Calu3 (cell line): ENCODE results near the gene GTF3C6. TPM values are rescaled to one million over a fixed set of nuclear protein-coding genes. Genes with fewer than 3 reads are reported as not detected.

ENCODE experiments used
- BruUV-seq: library from RNA; stranded (reverse); fragments of 400-500 nt; replicated peaks from 2 replicates; lab custom pipeline; 2021; lab: Mats Ljungman, UMichigan
- CTCF ChIA-PET: fragments of 300-600 bp; sonication (Branson Sonifier 250); formaldehyde crosslinking; loops from one replicate; lab custom pipeline; 2022; ENCODE audit warnings: antibody characterized with exemption; lab: Charles Lee
- DNase-seq: peaks from one replicate; pipeline ENCODE4 v3.0.0; 2022
- H3K27ac Mint-ChIP-seq: one replicate; pipeline ENCODE4 v1.8.0; 2022; ENCODE audit warnings: mixed read lengths; ENCODE audit not compliant: unreplicated experiment
- H3K27me3 Mint-ChIP-seq: one replicate; pipeline ENCODE4 v1.8.0; 2022; ENCODE audit warnings: mixed read lengths; ENCODE audit not compliant: unreplicated experiment
- H3K36me3 Mint-ChIP-seq: one replicate; pipeline ENCODE4 v1.8.0; 2022; ENCODE audit warnings: mild to moderate bottlenecking, moderate library complexity, mixed read lengths; ENCODE audit not compliant: insufficient read depth, unreplicated experiment
- H3K4me1 Mint-ChIP-seq: one replicate; pipeline ENCODE4 v1.8.0; 2022; ENCODE audit warnings: mild to moderate bottlenecking, low read depth, mixed read lengths; ENCODE audit not compliant: unreplicated experiment
- H3K4me3 Mint-ChIP-seq: one replicate; pipeline ENCODE4 v1.8.0; 2022; ENCODE audit warnings: mild to moderate bottlenecking, low read depth, moderate library complexity, mixed read lengths; ENCODE audit not compliant: unreplicated experiment
- H3K9me3 Mint-ChIP-seq: one replicate; pipeline ENCODE4 v1.8.0; 2022; ENCODE audit warnings: low read depth, mixed read lengths; ENCODE audit not compliant: unreplicated experiment
- intact Hi-C: fragments of 100-400 bp; cut with micrococcal nuclease; formaldehyde crosslinking; loops from one replicate; pipeline ENCODE4 v1.10.0; 2022; ENCODE audit not compliant: unreplicated experiment
- total RNA-seq: library from RNA; stranded (reverse); gene quantifications from 2 replicates; pipeline ENCODE4 v1.2.3, GENCODE V29; 2022
- TF ChIP-seq, protein P1 (sequence below): fragments of 200-600 bp; IDR thresholded peaks from one replicate; pipeline ENCODE4 v1.8.0; 2022; ENCODE audit warnings: antibody characterized with exemption; ENCODE audit not compliant: unreplicated experiment

The GTF3C6 gene
- total RNA-seq, 1 experiment from 2014 or later = 67.1 TPM

DNA sequence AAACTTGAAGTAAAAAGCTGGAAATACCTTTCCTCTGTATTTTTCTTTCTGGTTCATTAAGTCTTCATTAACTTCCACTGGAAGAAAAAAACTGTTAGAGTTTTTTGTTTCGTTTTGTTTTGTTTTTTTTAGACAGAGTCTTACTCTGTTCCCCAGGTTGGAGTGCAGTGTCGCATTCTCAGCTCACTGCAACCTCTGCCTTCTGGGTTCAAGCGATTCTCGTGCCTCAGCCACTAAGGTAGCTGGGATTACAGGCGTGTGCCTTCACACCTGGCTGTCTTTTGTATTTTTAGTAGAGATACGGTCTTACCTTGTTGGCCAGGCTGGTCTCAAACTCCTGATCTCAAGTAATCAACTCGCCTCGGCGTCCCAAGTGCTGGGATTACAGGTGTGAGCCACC, 38.2 kb downstream of the GTF3C6 start:
- no peaks in the 10 kb centered on the region for H3K4me1 Mint-ChIP-seq
- H3K36me3 Mint-ChIP-seq = peaks cover 65% of the 10 kb centered on the region
- no peaks in the 10 kb centered on the region for H3K27me3 Mint-ChIP-seq
- no TSS peak for BruUV-seq
- DNase-seq = no peak
- H3K27ac Mint-ChIP-seq = no peak overlapping the region
- TF ChIP-seq, protein P1, sequence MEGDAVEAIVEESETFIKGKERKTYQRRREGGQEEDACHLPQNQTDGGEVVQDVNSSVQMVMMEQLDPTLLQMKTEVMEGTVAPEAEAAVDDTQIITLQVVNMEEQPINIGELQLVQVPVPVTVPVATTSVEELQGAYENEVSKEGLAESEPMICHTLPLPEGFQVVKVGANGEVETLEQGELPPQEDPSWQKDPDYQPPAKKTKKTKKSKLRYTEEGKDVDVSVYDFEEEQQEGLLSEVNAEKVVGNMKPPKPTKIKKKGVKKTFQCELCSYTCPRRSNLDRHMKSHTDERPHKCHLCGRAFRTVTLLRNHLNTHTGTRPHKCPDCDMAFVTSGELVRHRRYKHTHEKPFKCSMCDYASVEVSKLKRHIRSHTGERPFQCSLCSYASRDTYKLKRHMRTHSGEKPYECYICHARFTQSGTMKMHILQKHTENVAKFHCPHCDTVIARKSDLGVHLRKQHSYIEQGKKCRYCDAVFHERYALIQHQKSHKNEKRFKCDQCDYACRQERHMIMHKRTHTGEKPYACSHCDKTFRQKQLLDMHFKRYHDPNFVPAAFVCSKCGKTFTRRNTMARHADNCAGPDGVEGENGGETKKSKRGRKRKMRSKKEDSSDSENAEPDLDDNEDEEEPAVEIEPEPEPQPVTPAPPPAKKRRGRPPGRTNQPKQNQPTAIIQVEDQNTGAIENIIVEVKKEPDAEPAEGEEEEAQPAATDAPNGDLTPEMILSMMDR = no peak
- CTCF ChIA-PET = no interaction called here
- intact Hi-C loops = no loop called here
- no peaks in the 10 kb centered on the region for H3K9me3 Mint-ChIP-seq
- no peak overlapping the region for H3K4me3 Mint-ChIP-seq

DNA sequence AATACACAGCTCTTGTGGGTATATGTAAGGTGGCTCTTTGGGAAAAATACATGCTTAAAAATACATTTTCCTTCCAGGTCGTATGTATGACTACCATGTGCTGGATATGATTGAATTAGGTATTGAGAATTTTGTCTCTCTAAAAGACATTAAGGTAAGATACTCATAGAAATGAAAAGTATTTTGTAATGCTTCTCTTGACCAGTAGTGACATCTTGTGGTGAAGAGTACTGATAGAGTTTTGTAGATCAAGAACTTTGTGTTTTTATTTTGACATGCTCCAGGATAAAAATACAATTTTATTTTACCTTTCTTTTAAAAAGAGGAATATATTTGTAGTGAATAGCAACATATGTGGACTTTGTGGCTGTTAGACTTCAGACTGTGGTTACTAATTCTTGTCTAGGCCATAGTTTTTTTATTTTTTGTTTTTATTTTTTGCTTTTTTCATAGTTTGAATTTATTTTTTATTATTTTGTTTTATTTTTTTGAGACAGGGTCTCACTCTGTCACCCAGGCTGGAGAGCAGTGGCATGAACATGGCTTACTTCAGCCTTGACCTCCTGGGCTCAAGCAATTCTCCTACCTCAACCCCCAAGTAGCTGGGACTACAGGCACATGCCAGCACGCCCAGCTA, 41.2 kb downstream of the GTF3C6 start:
- no peak for DNase-seq
- H3K4me1 Mint-ChIP-seq = no peaks in the 10 kb centered on the region
- CTCF ChIA-PET = interaction anchor here (1.0 kb wide), 1 partner anchor 121 kb away, joined by 3 read pairs; no protein-coding TSS in a partner anchor
- no peak overlapping the region for H3K4me3 Mint-ChIP-seq
- TF ChIP-seq, protein P1 = no peak
- H3K9me3 Mint-ChIP-seq = no peaks in the 10 kb centered on the region
- intact Hi-C loops = loop anchor here (1.0 kb wide), 2 partner anchors 317 to 471 kb away; no protein-coding TSS in a partner anchor
- no TSS peak for BruUV-seq
- H3K36me3 Mint-ChIP-seq = peaks cover 57% of the 10 kb centered on the region
- no peaks in the 10 kb centered on the region for H3K27me3 Mint-ChIP-seq
- no peak overlapping the region for H3K27ac Mint-ChIP-seq

DNA sequence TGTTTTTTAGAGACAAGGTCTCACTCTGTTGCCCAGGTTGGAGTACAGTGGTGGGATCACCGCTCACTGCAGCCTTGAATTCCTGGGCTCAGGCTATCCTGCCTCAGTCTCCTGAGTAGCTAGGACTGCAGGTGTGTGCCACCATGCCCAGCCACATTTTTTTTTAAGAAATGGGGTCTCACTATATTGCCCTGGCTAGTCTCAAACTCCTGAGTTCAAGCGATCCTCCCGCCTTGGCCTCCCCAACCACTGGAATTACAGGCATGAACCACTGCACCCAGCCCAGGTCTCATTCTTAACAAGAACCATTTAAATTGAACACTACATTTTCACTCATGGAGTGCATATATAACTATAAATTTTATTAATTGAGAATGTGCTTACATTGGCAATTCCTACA, 43.8 kb downstream of the GTF3C6 start:
- Mint-ChIP-seq H3K27ac (no peak overlapping the region), H3K4me1 (no peaks in the 10 kb centered on the region), H3K9me3 (no peaks in the 10 kb centered on the region), H3K4me3 (no peak overlapping the region), H3K27me3 (no peaks in the 10 kb centered on the region), H3K36me3 (peaks cover 46% of the 10 kb centered on the region)
- intact Hi-C loops = no loop called here
- no peak for DNase-seq
- TF ChIP-seq, protein P1 = no peak
- no TSS peak for BruUV-seq
- CTCF ChIA-PET = no interaction called here

DNA sequence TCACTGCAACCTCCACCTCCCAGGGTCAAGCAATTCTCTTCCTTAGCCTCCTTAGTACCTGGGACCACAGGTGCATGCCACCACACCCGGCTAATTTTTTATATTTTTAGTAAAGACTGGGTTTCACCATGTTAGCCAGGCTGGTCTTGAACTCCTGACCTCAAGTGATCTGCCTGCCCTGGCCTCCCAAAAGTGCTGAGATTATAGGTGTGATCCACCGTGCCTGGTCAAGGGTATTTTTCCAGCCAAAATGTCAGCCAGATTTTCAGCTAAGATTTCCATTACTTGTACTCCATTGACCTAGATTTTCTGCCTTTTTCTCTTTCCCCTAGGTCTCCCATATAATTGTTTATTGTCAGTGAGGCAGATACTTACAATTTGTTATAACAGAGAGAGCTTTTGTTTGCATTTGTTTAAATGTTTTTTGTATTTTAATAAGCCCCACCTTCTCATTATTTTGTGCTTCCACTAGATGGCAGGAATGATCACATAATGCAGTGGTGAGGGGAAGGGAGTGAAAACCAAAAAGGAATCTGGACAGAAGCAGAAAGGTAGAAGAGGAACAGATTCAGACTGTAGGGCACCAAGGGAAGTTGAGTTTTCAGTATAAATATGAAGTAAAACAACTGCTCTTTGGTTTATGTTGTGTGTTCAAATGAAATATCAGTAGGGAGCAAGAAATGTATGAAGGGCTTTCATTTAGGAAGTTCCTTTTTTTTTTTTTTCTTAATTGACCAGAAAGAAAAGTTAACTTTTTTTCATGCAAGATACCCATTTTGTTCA, 53.0 kb downstream of the GTF3C6 start:
- Mint-ChIP-seq H3K27ac (no peak overlapping the region), H3K4me3 (no peak overlapping the region), H3K36me3 (peaks cover 60% of the 10 kb centered on the region), H3K9me3 (no peaks in the 10 kb centered on the region), H3K27me3 (no peaks in the 10 kb centered on the region), H3K4me1 (peaks cover 9% of the 10 kb centered on the region)
- TF ChIP-seq, protein P1 = peak; percentile 50
- intact Hi-C loops = loop anchor here (2.0 to 5.0 kb wide), 2 partner anchors 199 to 246 kb away; a partner anchor contains a TSS
- BruUV-seq = no TSS peak
- DNase-seq = peak; percentile 8
- CTCF ChIA-PET = interaction anchor here (0.9 to 1.7 kb wide), 4 partner anchors 21 to 247 kb away, joined by 3 to 14 read pairs (median 4); a partner anchor contains a TSS
